Measurements from ENCODE around the gene NAGPA.
"Not testable (repeated sequence)": the region's sequence is repeated elsewhere in the genome, so short reads cannot be mapped to it uniquely, and the experiment has no call there.

Gene NAGPA

DNA sequence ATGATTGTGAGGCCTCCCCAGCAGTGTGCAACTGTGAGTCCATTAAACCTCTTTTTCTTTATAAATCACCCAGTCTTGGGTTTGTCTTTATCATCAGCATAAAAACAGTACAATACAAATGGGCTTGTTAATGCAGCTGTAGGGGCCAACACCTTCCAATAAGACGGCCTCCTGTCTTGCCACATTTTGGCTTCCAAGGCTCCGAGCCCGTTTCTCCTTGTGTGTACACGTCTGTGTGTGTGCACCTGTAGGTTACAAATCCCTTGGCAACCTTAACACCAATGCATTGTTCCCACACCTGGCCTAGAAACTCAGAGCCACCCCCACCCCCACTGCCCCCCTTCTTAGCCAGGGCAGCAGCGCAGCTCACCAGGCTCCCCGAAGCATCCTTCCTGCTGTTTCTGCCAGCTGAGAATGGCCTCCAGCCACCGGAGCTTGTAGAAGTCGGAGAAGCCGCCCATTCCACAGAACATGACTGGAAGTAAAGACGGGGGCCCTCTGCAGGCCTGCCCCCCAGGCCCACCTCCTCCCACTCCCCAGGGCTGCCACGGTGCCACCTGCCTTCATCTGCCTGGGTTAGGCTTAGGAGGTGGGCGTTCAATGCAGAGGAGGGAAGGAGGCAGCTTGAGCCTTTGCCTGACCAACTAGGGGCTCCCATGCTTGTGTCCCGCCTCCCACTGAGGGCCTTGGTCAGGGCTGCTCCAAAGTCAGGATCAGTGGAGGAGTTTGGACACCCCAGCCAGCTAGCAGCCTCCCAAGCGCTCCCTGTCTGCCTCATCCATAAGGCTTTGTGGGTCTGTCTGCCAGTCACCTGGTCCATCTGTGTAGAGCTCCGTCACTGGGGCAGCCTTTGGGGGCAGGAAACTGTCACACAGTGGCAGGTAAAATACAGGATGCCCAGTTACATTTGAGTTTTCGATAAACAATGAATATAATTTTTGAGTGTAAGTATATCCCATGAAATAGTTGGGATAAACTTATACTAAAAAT is 21.4 kb upstream of the NAGPA start:
- DNase-seq (ENCODE audit: low read depth in 1 of 2, low spot score in 1 of 2) = no peak
- TF ChIP-seq REST (IDR thresholded peaks at IDR 0.05; ENCODE audit: insufficient replicate concordance, low read depth) (no peak), GABPA (IDR thresholded peaks at IDR 0.05; ENCODE audit: low read depth) (no peak), POLR2AphosphoS5 (IDR thresholded peaks at IDR 0.05; ENCODE audit: low read depth) (no peak), CTCF (IDR thresholded peaks at IDR 0.05; ENCODE audit: insufficient read depth, low read length) (no peak), SPI1 (IDR thresholded peaks at IDR 0.05; ENCODE audit: borderline replicate concordance, low read depth) (no peak)
- Histone ChIP-seq H3K27ac (replicated peaks) (no peak overlapping the region), H3K4me3 (replicated peaks; ENCODE audit: insufficient read depth, low read length) (no peak overlapping the region), H3K27me3 (ENCODE audit: insufficient read depth, poor library complexity, severe bottlenecking) (no peaks in the 10 kb centered on the region)

GRCh38 chr16:5046914-5047313 is 13.2 kb upstream of the NAGPA start:
- Histone ChIP-seq H3K4me3 (replicated peaks; ENCODE audit: insufficient read depth, low read length) (no peak overlapping the region), H3K27ac (replicated peaks) (no peak overlapping the region), H3K27me3 (ENCODE audit: insufficient read depth, poor library complexity, severe bottlenecking) (peaks cover 2% of the 10 kb centered on the region)
- DNase-seq (ENCODE audit: low read depth in 1 of 2, low spot score in 1 of 2) = no peak
- TF ChIP-seq CTCF (IDR thresholded peaks at IDR 0.05; ENCODE audit: insufficient read depth, low read length) = no peak
- no peak for TF ChIP-seq GABPA (IDR thresholded peaks at IDR 0.05; ENCODE audit: low read depth)
- no peak for TF ChIP-seq REST (IDR thresholded peaks at IDR 0.05; ENCODE audit: insufficient replicate concordance, low read depth)
- TF ChIP-seq POLR2AphosphoS5 (IDR thresholded peaks at IDR 0.05; ENCODE audit: low read depth) = no peak
- no peak for TF ChIP-seq SPI1 (IDR thresholded peaks at IDR 0.05; ENCODE audit: borderline replicate concordance, low read depth)

DNA sequence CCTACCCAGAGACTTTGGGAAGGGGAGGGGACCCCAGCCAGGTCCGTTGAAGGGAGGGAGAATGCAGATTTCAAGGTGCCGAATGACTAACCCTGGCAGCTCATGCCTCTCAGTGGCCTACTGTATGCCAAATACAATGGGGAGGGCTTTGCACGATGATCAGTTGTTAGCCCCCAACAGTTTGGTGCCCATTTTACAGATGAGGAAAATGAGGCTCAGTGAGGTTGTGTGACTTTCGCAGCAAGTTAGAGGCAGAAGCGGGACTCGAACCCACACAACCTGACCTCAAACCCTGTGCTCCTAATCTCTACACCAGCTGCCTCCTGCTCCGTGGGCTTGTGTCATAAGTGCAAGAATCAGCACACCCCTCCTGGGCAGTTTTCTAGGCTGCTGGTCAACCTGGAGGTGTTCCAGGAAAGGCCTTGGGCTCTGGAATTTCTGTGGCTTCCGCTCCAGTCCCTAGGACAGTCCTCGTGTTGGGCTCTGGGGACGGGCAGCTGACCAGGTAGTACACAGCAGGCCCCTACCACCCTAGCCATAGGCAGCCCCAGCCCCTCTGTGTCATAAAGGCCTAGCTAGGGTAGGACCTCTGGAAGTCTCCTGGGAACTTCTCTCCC is 11.9 kb upstream of the NAGPA start:
- TF ChIP-seq CTCF (IDR thresholded peaks at IDR 0.05; ENCODE audit: insufficient read depth, low read length) (no peak), REST (IDR thresholded peaks at IDR 0.05; ENCODE audit: insufficient replicate concordance, low read depth) (no peak), POLR2AphosphoS5 (IDR thresholded peaks at IDR 0.05; ENCODE audit: low read depth) (no peak)
- Histone ChIP-seq H3K4me3 (replicated peaks; ENCODE audit: insufficient read depth, low read length) (no peak overlapping the region), H3K27ac (replicated peaks) (no peak overlapping the region), H3K27me3 (ENCODE audit: insufficient read depth, poor library complexity, severe bottlenecking) (peaks cover 2% of the 10 kb centered on the region)
- no peak for DNase-seq (ENCODE audit: low read depth in 1 of 2, low spot score in 1 of 2)

GRCh38 chr16:5044581-5044980 is 10.8 kb upstream of the NAGPA start:
- not testable (repeated sequence) for H3K27ac ChIP-seq (replicated peaks); H3K4me3 ChIP-seq (replicated peaks; ENCODE audit: insufficient read depth, low read length); H3K27me3 ChIP-seq (ENCODE audit: insufficient read depth, poor library complexity, severe bottlenecking); DNase-seq (ENCODE audit: low read depth in 1 of 2, low spot score in 1 of 2)
